Loucy (cell line): ENCODE data around the gene MRTFB.

Experiments used
- CTCF ChIP-seq: fragments of 200-600 bp; sonication (generic); conservative IDR thresholded peaks from 2 replicates; pipeline ENCODE4 v1.5.1; 2014; ENCODE audit warnings: mild to moderate bottlenecking, antibody characterized with exemption, low read length
- EZH2phosphoT487 ChIP-seq: fragments of 200-600 bp; IDR thresholded peaks from 2 replicates; pipeline ENCODE4 v1.6.1; 2018; ENCODE audit warnings: antibody characterized with exemption, mild to moderate bottlenecking, moderate library complexity, borderline replicate concordance

- TF ChIP-seq CTCF (no peak), EZH2phosphoT487 (no peak)
Measured at GRCh38 chr16:14263769-14264168, 192.7 kb downstream of the MRTFB start.
